ENCODE measurements around the gene PAPPA2. TPM values are rescaled to one million over a fixed set of nuclear protein-coding genes. Genes with fewer than 3 reads are reported as not detected.
A peak's percentile ranks its signal among the peaks of the same experiment; 100 is the strongest.

PAPPA2 gene
- total and polyA plus RNA-seq, 9 of the 15 experiments (the other 6 are each of a cell fraction or from before 2014, with no cell fraction given) = 0.01 to 0.15 (median 0.05) TPM; not detected in 2

DNA sequence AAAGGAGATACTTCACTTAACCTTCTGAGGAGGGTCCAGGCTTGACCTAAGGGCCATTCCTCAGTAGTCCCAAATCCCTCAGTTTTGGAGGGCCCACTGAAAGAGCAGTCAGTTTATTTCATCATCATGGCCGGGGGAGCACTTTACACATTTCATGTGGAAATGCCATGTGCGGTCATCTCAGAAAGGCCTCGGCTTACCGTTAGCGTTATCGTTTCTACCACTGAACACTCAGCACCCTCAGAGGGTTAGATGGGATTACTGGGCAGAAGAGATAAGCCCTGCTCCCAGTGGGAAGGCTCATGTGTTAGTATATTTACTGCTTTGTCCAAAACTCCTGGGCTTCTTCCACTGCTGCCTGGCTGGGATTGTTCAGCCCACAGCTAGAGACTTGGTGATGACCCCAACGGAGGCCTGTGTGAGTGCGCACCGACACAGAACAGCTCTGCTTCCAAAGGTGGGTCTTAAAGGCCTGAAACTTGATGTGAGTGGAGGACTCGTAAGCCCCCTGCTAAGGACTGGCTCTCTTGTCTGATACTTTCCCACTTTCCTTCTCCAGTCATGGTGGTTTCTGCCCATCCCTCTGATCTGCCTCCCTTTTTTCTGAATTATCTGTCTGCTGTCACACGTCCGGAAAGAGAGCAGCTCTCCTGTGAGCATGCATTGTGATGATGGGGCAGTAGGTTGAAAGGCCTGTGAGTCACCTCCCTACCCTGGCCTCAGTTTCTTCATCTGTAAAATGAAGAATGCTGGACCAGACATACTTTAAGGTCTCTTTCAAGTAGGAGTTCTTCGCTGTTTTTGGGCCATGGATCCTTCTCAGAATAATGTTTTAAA, 417.0 kb downstream of the PAPPA2 start (continued):
- TF ChIP-seq, protein P1, sequence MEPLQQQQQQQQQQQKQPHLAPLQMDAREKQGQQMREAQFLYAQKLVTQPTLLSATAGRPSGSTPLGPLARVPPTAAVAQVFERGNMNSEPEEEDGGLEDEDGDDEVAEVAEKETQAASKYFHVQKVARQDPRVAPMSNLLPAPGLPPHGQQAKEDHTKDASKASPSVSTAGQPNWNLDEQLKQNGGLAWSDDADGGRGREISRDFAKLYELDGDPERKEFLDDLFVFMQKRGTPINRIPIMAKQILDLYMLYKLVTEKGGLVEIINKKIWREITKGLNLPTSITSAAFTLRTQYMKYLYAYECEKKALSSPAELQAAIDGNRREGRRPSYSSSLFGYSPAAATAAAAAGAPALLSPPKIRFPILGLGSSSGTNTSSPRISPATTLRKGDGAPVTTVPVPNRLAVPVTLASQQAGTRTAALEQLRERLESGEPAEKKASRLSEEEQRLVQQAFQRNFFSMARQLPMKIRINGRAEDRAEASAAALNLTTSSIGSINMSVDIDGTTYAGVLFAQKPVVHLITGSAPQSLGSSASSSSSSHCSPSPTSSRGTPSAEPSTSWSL (CRISPR knock-in tag; IDR thresholded peaks at IDR 0.05; ENCODE audit: borderline replicate concordance) = no peak
- TF ChIP-seq ATF7 (IDR thresholded peaks at IDR 0.05) (peak; percentile 87), STAT5A (IDR thresholded peaks at IDR 0.05; ENCODE audit: borderline replicate concordance, low read length) (peak; percentile 90), NR3C1 (CRISPR knock-in tag; IDR thresholded peaks at IDR 0.05) (no peak), MCM7 (IDR thresholded peaks at IDR 0.05) (no peak), ARID2 (IDR thresholded peaks at IDR 0.05) (no peak), BRD9 (IDR thresholded peaks at IDR 0.05; ENCODE audit: low read depth, partially characterized antibody) (peak; percentile 64), ZC3H4 (CRISPR knock-in tag; IDR thresholded peaks at IDR 0.05; ENCODE audit: borderline replicate concordance) (no peak), ILK (tag; IDR thresholded peaks at IDR 0.05; ENCODE audit: borderline replicate concordance, low read depth) (no peak), MCM5 (IDR thresholded peaks at IDR 0.05; ENCODE audit: low read depth) (no peak), OTX1 (CRISPR knock-in tag; IDR thresholded peaks at IDR 0.05) (0 out of 2 replicates have a peak, but pooled peaks have one; percentile 57), GABPA (tag; conservative IDR thresholded peaks at IDR 0.05; ENCODE audit: low read depth) (no peak), ZNF785 (CRISPR knock-in tag; IDR thresholded peaks at IDR 0.05) (no peak), HMG20B (CRISPR knock-in tag; IDR thresholded peaks at IDR 0.05) (no peak), PCBP2 (IDR thresholded peaks at IDR 0.05; ENCODE audit: low read depth, low read length, poor library complexity, severe bottlenecking) (no peak), ETV1 (tag; conservative IDR thresholded peaks at IDR 0.05; ENCODE audit: low read depth) (no peak; the same call in none of the 2 replicates), GABPB2 (CRISPR knock-in tag; conservative IDR thresholded peaks at IDR 0.05) (no peak), NEUROD1 (IDR thresholded peaks at IDR 0.05; ENCODE audit: borderline replicate concordance, low read depth, low read length, partially characterized antibody) (peak; percentile 76), CAMTA2 (CRISPR knock-in tag; conservative IDR thresholded peaks at IDR 0.05) (no peak), ZNF174 (CRISPR knock-in tag; IDR thresholded peaks at IDR 0.05) (no peak), RBM22 (IDR thresholded peaks at IDR 0.05; ENCODE audit: low read depth, low read length, poor library complexity, severe bottlenecking) (no peak), ESRRB (CRISPR knock-in tag; IDR thresholded peaks at IDR 0.05; ENCODE audit: borderline replicate concordance) (no peak), TCF3 (CRISPR knock-in tag; IDR thresholded peaks at IDR 0.05) (peak; percentile 99), MBD2 (IDR thresholded peaks at IDR 0.05; ENCODE audit: borderline replicate concordance, low read depth) (peak; percentile 82; the same call in 1 of the 2 replicates), HDAC1 (IDR thresholded peaks at IDR 0.05) (peak in 1 of 2 experiments; percentile 79; a peak in 1 of 4 replicates), ZNF431 (CRISPR knock-in tag; IDR thresholded peaks at IDR 0.05) (no peak), NFRKB (IDR thresholded peaks at IDR 0.05; ENCODE audit: low read depth) (peak; percentile 39; the same call in 1 of the 2 replicates), ATF1 (CRISPR knock-in tag; IDR thresholded peaks at IDR 0.05) (no peak), ATF1 (tag; IDR thresholded peaks at IDR 0.05) (peak; percentile 40; the same call in 1 of the 2 replicates), ZNF778 (CRISPR knock-in tag; IDR thresholded peaks at IDR 0.05) (no peak)
- TF ChIP-seq, protein P2, sequence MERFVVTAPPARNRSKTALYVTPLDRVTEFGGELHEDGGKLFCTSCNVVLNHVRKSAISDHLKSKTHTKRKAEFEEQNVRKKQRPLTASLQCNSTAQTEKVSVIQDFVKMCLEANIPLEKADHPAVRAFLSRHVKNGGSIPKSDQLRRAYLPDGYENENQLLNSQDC (CRISPR knock-in tag; IDR thresholded peaks at IDR 0.05) = no peak
